HEK293T (cell line): ENCODE measurements around the gene LGR5.

ENCODE experiments used
- ARNT ChIP-seq: fragments of 450-650 bp; IDR thresholded peaks from 2 replicates; pipeline ENCODE4 v1.6.1; 2017; ENCODE audit warnings: mild to moderate bottlenecking
- BHLHE40 ChIP-seq: fragments of 450-650 bp; IDR thresholded peaks from 2 replicates; pipeline ENCODE4 v1.6.1; 2016; ENCODE audit warnings: mild to moderate bottlenecking, moderate library complexity, borderline replicate concordance
- ELF4 ChIP-seq: fragments of 450-650 bp; IDR thresholded peaks from 2 replicates; pipeline ENCODE4 v1.6.1; 2017; ENCODE audit warnings: antibody characterized with exemption
- FOXA1 ChIP-seq: fragments of 450-650 bp; IDR thresholded peaks from 2 replicates; pipeline ENCODE4 v1.6.1; 2016; ENCODE audit warnings: mild to moderate bottlenecking
- FOXM1 ChIP-seq: fragments of 450-650 bp; IDR thresholded peaks from 2 replicates; pipeline ENCODE4 v1.6.1; 2017; ENCODE audit warnings: mild to moderate bottlenecking, borderline replicate concordance
- LEF1 ChIP-seq: fragments of 450-650 bp; IDR thresholded peaks from 2 replicates; pipeline ENCODE4 v1.6.1; 2017; ENCODE audit warnings: mild to moderate bottlenecking, borderline replicate concordance
- SP1 ChIP-seq: fragments of 450-650 bp; IDR thresholded peaks from 2 replicates; pipeline ENCODE4 v1.6.1; 2017
- SUZ12 ChIP-seq: fragments of 450-650 bp; IDR thresholded peaks from 2 replicates; pipeline ENCODE4 v1.6.1; 2016; ENCODE audit warnings: mild to moderate bottlenecking
- TF ChIP-seq, protein P1 (sequence below): fragments of 450-650 bp; IDR thresholded peaks from 2 replicates; pipeline ENCODE4 v1.6.1; 2016

DNA sequence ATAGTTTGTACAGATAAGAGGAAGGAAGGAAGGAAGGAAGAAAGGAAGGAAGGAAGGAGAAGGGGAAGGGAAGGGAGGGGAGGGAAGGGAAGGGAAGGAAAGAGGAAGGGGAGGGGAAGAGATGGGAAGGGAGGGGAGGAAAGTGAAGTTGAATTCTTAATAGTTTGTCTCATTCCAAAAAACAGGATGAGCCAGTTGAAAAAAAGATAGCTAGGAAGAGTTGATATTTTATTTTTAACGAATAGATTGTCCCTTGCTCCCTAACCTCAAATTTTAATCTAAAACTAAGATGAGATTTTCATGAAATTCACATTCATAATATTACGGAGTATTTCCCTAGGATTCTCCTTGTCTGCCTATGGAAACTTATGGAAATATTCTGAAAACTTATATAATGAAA, 143.3 kb downstream of the LGR5 start:
- TF ChIP-seq FOXA1, result no peak
- TF ChIP-seq SUZ12, result no peak
- TF ChIP-seq, protein P1, sequence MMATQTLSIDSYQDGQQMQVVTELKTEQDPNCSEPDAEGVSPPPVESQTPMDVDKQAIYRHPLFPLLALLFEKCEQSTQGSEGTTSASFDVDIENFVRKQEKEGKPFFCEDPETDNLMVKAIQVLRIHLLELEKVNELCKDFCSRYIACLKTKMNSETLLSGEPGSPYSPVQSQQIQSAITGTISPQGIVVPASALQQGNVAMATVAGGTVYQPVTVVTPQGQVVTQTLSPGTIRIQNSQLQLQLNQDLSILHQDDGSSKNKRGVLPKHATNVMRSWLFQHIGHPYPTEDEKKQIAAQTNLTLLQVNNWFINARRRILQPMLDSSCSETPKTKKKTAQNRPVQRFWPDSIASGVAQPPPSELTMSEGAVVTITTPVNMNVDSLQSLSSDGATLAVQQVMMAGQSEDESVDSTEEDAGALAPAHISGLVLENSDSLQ, result no peak
- TF ChIP-seq FOXM1, result no peak
- TF ChIP-seq ARNT, result no peak
- no peak for TF ChIP-seq ELF4
- TF ChIP-seq BHLHE40, result no peak
- no peak for TF ChIP-seq LEF1
- no peak for TF ChIP-seq SP1
